Suppressor macrophage treated with lipopolysaccharide for 4 hours (primary cell): Measurements from ENCODE around the gene TAP2.

Experiments used
- DNase-seq: peaks from one replicate; pipeline ENCODE4 v3.0.0-alpha.2; 2020

Gene TAP2

DNA sequence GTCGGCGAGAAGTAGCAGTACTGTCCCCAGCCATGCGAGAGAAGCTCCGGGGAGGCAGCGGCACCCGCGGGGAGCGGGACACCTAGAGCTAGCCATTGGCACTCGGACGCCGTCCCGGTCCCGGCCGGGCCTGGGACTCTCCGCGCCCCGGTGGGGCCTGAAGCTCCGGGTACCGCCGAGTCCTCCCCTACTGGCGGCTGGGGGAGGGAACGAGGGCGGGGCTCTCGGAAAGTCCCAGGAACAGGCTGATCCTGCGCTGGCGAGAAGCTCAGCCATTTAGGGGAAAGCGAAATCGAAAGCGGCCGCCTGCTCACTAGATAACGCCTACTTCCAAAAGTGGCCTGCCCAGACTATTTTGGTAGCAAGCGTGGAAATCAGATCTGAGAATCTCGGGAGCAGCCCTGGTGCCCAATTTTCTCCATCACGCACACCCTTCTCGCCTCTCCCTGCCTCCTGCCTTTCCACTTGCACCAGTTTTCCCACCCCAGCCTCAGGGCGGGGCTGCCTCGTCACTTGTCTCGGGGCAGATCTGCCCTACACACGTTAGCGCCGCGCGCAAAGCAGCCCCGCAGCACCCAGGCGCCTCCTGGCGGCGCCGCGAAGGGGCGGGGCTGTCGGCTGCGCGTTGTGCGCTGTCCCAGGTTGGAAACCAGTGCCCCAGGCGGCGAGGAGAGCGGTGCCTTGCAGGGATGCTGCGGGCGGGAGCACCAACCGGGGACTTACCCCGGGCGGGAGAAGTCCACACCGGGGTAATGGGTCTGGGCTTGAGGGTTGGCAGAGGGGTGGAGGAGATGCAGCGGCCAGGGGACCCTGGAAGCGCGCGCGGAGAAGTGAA lies 15.2 kb upstream of the TAP2 start, which contains the start of the genes PSMB9 and TAP1:
TSS of gene PSMB9 (plus strand) at position 652 of the 835 bp plus-strand sequence. CDS start at position 690, 38 bp downstream.
TSS of gene TAP1 (minus strand) at position 164 of the 835 bp plus-strand sequence. CDS start at position 96, 68 bp downstream.
- DNase-seq = peak; percentile 98

DNA sequence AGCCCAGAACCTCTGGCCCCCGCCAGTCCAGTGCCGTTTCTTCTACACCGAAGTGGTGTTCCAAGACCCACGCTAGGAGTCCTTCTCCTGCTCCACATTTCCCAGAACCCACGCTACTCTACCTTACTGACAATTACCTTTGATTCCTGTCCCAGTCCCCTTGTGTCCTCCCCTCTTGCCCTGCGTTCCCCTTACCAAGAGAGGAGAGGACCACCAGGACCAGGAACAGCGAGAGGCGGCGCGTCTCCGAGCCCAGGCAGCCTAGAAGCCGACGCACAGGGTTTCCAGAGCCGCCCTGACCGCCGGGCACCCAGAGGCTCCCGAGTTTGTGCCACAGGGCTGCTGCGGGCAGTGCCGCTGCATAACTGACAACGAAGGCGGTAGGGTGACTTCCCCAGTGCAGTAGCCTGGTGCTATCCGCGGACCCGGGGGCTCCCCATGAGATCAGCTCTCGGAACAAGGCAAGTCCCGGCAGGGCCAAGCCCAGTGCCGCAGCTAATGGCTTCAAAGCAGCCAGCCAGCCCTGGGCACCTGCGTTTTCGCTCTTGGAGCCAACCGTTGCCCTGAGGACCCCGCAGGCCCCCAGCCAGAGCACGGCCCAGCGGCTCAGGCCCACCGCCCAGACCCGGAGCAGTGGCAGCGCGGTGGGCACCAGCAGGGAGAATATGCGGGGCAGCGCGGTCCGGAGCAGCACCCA lies 14.5 kb upstream of the TAP2 start:
- DNase-seq = peak; percentile 77

DNA sequence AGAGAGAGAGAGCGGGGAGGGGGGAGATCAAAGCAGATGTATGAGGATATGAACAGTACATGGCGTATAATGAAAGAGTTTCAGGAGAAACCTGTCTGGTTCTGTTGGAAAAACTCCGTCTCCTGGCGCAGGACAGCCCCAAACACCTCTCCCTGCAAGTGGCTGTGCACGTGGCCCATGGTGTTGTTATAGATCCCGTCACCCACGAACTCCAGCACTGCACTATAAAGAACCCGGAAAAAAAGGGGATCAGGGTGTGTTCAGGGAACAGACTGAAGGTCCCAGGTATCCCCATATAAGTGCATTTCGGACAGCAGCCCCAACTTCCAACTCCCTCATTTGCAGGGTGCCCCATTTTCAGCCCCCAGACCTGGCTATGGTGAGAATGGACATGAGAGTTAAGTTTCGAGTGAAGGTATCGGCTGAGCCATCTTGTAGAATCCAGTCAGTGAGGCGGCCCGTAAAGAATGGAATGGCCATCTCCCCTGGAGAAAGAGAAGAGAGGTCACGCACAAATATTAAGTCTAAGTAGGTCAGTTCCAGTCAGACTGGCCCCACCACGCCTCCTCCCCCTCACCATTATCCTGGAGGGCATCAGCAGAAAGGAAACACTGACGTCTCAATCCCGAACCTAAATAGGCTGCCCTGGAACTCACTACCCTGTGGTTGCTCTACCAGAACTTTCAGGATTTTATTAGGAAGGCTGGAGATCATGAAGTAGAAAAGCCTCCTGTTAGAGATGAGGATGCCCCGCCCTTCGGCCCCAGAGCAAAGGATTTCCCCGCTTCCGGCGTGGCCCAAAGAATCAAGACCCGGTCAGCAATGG lies 13.7 kb upstream of the TAP2 start:
- DNase-seq = peak; percentile 55

DNA sequence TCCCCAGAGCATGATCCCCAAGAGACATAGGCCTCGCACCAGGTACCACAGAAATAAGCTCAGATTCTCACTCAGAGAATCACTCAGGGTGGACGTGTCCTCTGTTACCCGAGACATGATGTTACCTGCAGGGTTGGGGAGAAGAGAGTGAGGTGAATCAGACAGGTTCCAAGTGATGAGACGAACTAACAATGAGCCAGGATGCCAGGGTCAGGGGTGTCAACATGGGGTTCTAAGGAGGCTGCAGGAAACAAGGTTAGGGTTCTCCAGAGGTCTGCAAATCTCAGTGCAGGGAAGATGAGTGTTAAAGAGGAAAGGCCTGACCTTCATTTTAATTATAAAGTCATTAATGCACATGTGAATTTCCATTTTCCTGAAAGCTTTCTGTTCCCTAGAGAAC lies 12.5 kb upstream of the TAP2 start:
- DNase-seq = no peak

DNA sequence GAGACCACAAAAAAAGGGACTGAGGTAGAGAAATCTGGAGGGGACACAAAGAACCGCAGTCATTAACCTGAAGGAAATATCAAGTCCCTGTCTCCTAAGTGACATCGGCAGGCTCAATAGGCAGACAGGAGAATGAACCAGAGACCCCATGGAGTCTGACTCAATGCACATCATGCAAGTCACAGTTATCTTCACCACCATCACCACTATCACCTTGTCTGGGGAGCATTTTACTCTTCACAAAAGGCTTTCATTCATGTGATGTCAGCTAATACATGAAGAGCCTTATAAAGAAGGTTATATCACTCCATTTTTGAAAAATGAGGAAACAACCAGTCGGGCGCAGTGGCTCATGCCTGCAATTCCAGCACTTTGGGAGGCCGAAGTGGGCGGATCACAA lies 10.6 kb upstream of the TAP2 start:
- DNase-seq = no peak

DNA sequence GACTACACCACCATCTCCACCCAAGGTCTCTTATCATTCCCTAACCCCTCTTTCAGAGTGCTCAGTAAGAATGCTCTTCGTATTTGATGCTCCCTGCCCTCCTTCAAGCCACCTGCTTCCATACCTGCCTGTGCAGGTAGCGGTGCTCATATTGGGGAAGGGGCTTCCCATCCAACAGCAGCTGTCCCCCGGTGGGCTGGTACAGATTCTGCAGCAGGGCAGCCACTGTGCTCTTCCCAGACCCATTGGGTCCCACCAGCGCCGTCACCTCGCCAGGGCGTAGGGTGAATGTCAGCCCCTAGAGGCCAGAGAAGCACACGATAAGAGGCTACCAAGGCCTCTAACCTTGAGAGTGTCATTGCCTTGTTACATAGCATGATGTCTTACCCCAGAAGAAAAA lies 9.3 kb upstream of the TAP2 start:
- no peak for DNase-seq

DNA sequence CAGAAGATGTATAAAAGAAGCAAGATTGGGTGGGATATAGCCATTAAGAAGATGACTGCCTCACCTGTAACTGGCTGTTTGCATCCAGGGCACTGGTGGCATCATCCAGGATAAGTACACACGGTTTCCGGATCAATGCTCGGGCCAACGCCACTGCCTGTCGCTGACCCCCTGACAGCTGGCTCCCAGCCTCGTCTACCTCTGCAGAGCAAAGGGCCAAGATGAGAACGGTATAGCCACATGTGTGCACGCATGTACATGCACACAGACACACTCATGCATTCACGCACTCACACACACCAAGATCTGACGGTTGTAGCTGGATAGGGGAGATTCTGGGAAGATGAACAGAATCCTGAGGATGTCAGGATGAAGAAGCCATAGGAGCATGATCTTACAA lies 8.5 kb upstream of the TAP2 start:
- no peak for DNase-seq

DNA sequence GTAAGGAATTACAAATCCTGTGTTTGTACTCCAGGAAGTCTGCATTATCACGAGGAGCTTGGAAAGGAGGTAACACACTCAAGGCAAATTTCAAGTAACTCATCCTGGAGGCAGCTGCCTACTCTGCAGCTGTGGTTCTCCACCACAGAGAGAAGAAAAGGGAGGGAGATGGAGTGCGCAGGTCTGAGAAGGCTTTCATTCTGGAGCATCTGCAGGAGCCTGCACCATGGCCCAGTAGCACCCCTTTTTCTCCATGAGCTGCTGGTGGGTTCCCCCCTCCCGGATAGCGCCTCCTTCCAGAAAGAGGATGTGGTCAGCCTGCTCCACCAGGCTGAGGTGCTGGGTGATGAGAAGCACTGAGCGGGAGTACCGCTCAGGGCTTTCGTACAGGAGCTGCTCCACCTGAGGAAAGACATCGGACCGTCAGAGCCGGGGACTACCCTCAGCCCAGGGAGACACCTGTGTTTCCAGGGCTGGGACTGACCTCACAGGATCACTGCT lies 6.9 kb upstream of the TAP2 start:
- peak; percentile 26 for DNase-seq

DNA sequence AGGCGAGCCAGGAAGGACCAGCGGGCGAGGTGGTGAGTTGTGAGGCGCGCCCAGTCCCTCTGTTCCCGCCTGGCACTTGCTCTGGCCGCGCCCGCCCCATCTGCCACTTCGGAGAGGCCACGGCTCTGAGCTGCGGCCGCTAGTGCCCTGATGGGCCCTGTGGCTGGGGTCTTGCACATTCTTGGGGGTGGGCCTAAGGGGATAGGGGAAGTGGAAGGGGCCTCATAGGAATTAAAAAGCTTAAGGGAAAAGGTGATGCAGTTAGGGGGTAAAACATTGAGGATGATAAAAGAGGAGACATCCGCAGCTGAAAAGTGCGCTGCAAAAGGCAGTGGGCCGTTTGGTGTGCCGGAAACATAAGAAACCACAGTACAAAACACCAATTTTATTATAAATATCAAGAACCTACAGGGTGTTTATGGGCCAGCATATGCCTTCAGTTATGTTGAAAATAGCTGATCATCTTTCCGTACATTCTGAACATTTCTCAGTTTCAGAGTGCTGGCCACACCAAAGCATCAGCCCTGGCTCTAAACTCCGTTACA lies 6.4 kb upstream of the TAP2 start:
- DNase-seq = no peak

DNA sequence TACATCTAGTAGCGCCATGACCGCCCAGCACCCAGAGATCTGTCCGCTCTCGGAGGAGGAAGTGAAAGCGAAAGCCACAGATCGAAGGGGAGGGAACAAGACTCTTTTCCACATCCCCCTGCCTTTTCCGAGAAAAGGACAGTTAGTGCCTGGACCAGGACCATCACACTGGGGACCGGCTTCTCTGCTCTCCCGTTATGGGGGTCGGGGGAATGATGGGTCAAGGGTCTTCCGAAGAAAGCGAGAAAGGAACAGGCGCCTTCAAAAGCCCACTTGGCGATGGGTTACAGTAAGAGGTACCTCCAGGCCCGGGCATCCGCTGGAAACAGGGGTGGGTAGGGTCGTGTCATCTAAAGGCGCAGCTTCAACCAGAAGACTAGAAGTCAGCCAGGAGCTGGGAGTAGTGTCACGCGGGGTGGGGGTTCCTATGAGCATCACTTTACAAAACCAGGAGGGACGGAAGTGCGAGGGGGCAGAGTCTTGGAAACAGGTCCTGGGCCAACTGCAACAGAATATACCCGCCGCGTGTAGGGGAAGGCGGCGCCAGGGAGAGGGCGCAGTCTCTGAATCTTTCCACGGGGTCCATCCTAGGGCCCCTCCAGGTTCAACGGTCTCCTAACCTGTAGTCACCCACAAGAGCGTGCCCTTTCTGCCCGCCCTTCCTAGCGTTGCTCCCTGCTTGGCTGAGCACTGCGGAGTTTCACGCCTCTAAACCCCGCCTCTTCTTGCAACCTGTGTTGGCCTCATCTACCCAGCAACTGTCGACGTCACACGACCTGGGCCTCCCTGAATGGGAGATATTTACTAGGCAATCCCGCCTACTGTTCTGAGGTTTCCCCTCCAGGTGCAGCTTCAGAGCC lies 5.7 kb upstream of the TAP2 start, which contains the start of gene PSMB8:
TSS of gene PSMB8 (minus strand) at position 69 of the 860 bp plus-strand sequence. CDS start at position 18, 51 bp downstream.
- DNase-seq = peak; percentile 96

DNA sequence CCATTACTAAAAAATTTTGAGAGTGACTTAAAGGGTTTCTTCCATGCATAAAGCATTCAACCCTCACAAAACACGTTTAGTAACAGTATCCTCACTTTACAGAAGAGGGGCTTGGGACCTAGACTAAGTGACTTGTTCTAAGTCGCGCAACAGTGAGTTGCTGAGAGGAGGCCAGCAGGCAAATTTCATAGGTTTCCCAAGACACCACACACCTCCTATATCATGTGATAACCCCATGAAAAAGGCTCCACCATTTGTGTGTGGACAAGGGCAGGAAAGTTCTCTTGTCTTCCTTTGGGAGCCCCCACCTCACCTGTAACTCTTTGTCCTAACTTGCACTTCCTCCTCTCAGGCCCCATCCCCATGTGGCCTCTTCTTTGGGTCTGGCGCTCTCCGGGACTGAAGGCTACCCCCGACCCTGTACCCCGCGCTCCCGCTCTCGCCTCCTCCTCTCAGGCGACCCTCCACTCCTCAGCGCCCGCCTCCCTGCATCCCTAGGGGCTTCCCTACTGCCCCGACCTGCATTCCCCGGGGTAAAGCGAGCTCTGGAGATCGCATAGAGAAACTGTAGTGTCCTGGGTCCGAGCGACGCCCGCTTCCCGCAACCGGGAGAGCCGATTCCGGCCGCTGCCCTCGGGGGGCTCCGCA lies 4.9 kb upstream of the TAP2 start:
- DNase-seq = peak; percentile 27

DNA sequence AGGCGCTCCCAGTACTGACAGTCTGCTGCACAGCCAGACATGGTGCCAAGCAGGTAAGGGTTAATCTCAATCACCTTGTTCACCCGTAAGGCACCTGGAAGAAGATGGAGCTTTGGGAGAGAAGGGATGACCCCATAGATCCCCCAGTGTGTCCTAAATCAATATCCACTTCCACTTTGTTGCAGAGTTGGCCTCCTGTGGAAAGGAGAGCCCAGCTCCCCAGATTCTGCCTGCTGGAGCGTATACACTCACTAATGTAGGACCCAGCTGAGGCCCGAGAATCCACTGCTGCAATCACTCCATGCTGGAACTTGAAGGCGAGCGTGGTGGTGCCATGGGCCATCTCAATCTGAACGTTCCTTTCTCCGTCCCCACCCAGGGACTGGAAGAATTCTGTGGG lies 4.2 kb upstream of the TAP2 start:
- DNase-seq = no peak

DNA sequence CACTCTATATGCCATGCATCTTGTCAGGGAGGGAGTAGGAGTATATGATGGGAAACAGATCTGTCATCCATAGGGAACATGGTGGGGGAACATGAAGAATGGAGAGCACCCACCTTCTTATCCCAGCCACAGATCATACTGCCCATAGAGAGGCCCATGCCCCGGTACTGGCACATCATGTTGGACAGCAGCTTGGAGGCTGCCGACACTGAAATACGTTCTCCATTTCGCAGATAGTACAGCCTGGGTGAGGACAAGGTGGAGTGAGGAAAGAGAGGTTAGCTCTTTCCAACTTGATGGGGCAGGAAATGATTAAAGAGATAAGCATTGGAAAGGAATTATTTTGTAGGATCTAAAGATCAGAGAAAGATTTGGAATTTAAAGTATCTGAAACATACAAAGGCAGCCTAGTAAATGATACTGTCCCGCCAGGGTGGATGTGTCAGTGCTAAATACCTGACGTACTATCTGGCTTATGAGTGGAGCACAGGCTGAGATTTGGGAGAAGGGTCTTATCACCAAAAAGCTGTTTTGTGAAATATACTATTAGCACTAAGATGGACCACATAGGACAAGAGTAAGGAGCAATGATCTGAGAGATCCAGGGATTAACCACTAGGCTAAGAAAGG lies 3.6 kb upstream of the TAP2 start:
- DNase-seq = no peak

DNA sequence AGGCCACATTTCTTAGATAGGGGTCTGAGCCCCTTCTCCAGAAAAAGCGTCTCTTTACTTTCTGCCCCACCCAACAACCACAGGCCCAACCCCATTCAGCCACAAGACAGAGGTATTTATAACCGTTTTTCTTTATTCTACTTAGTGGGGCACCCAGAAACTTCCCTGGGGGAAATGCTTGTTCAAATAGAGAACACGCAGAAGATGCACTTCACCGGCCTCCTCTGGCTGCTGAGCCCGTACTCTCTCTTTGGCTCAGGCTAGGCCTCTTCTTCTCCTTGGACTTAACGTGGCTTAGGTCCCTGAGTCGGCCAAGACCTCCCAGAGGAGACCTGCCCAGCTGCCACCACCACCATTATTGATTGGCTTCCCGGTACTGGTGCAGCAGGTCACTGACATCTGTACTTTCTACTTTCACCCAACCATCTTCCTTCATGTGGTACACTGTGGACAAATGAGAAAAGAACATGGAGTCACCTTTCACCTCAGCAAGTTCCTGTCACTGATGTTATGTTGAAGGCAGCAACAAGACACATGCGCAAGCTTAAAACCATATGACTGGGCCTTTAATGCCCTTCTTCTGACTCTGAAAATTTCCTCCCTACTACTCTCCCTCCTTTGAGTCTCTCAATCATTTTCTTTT lies 2.2 kb upstream of the TAP2 start:
- DNase-seq = no peak

DNA sequence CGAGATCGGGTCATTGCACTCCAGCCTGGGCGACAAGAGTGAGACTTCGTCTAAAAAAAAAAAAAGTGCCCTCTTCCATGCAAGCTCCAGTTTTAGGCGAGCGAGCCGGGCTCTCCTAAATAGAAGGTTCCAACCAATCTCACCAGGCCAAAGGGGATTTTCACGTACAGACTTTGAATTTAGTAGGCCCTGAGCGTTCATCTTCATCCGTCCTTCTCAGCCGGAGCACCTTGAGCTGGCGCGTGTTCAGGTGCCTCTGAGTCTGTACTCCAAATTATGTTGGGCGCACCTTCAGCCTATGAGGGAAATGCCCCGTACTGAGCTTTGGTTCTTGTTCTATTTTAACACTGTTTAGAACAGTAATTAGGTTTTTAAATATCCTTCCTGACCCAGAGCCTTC lies 817 bp upstream of the TAP2 start:
- no peak for DNase-seq

DNA sequence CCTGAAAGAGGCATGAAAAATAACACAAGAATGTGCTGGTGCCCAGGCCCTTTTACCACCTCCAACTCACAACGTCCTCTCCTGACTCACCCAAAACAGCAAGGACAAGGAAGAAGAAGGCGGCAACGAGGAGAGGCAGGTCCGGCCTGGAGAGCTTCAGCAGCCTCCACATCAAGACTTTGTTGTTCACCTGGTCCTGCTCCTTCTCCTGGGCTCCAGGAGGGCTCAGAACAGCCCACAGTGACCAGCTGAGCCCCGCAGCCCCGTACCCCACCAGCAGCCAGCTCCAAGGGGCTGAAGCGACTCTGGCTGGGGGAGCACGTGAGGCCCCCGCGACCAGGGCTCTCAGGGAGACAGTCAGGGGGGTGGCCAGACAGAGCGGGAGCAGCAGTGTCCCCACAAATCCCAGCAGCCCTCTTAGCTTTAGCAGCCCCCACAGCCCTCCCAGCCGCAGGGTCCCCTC lies 857 bp downstream of the TAP2 start:
- no peak for DNase-seq

DNA sequence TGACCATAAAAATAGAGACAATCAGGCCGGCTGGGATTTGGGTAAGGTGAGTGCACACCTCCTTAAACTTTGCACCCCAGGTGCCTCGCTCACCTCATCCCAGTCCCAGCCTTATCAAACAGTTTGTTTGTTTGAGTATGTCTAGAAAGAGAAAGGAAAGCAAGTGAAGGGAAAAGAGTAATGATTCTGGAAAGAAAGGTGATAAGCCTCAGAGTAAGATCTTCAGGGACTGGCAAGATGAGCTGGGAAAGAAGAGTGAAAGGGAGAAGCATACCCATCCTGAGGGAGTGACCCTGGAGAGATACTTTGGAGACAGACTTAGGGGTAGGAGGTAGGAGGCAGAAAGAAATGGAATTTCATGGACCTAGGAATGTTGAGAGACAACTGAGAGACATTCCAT lies 1.7 kb downstream of the TAP2 start:
- no peak for DNase-seq

DNA sequence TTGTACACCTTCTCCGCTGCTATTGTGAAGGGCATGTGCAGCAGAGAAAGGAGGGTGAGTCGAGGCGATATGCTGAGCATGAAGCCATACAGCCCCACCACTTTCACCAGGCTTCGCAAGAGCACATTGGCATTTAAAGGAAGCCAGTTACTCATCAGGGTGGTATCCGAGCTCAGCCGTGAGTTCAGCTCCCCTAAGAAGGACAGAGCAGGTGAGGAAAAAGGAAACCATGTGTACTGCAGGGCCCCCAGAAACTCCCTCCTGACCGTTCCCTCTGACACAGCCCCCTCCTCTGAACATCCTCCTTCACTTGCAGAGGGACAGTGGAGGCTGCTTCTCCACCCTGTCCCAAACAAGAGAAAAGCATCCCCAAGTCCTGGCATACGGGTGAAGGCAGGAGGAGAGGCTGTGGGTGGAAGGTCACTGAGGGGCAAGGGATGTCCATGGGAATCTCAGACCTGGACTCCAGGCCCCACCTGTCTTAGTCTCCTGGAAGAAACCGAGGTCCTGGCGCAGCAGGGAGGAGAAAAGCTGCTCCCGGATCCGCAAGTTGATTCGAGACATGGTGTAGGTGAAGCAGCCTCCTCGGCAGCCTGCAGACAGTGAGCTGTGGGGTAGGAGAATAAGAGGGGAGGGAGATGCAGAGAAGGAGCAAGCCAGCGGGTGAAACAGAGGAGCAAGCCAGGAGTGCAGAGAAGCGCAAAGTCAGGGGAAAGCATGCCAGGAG lies 3.2 kb downstream of the TAP2 start:
- no peak for DNase-seq

DNA sequence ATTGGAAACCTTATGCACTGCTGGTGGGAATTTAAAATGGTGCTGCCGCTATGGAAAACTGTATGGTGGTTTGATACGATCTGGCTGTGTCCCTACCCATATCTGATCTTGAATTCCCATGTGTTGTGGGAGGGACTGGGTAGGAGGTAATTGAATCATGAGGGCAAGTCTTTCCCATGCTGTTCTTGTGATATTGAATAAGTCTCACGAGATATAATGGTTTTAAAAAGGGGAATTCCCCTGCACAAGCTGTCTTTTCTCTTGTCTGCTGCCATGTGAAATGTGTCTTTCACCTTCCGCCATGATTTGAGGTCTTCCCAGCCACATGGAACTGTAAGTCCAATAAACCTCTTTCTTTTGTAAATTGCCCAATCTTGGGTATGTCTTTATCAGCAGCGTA lies 4.9 kb downstream of the TAP2 start:
- peak; percentile 56 for DNase-seq
